PC-9 (cell line): ENCODE data around the gene GRID2. TPM values are rescaled to one million over a fixed set of nuclear protein-coding genes. Genes with fewer than 3 reads are reported as not detected.

ENCODE experiments used
- BruUV-seq: library from RNA; stranded (reverse); fragments of 400-500 nt; replicated peaks from 2 replicates; lab custom pipeline; 2021; lab: Mats Ljungman, UMichigan
- CTCF ChIA-PET: fragments of 300-600 bp; sonication (Branson Sonifier 250); formaldehyde crosslinking; loops from one replicate; lab custom pipeline; 2022; ENCODE audit warnings: antibody characterized with exemption; lab: Charles Lee
- POLR2A ChIA-PET: fragments of 300-600 bp; sonication (Branson Sonifier 250); formaldehyde crosslinking; loops from one replicate; lab custom pipeline; 2022; ENCODE audit warnings: antibody characterized with exemption; ENCODE audit not compliant: unreplicated experiment; lab: Charles Lee
- DNase-seq, 2 experiments: peaks; one replicate each; pipeline versions ENCODE4 v3.0.0 to v3.0.0-alpha.2; 2015 to 2022; ENCODE audit warnings: mixed read lengths in 1 of 2
- H2AFZ ChIP-seq: fragments of 200-600 bp; sonication (generic); 2 replicates; pipeline ENCODE4 v1.8.1; 2017; ENCODE audit warnings: antibody characterized with exemption
- H3F3A ChIP-seq: fragments of 200-600 bp; sonication (generic); 2 replicates; pipeline ENCODE4 v1.8.1; 2017; ENCODE audit warnings: antibody characterized with exemption, mild to moderate bottlenecking, low read depth; ENCODE audit not compliant: insufficient read depth
- H3K27ac ChIP-seq: fragments of 200-600 bp; sonication (generic); 2 replicates; pipeline ENCODE4 v1.6.1; 2016; ENCODE audit warnings: mixed run types
- H3K27me3 ChIP-seq: fragments of 200-600 bp; sonication (generic); 2 replicates; pipeline ENCODE4 v1.6.1; 2016; ENCODE audit warnings: low read depth, mixed run types; ENCODE audit not compliant: insufficient read depth
- H3K36me3 ChIP-seq: fragments of 200-600 bp; sonication (generic); 2 replicates; pipeline ENCODE4 v1.6.1; 2016; ENCODE audit warnings: low read depth, mixed run types
- H3K4me1 ChIP-seq: fragments of 200-600 bp; sonication (generic); replicated peaks from 2 replicates; pipeline ENCODE4 v1.6.1; 2016; ENCODE audit warnings: mixed run types; ENCODE audit not compliant: insufficient read depth
- H3K4me2 ChIP-seq: fragments of 200-600 bp; sonication (generic); 2 replicates; pipeline ENCODE4 v1.6.1; 2017; ENCODE audit warnings: mixed run types
- H3K4me3 ChIP-seq: fragments of 200-600 bp; sonication (generic); 2 replicates; pipeline ENCODE4 v1.6.1; 2016; ENCODE audit warnings: mixed run types
- H3K79me2 ChIP-seq: fragments of 200-600 bp; sonication (generic); 2 replicates; pipeline ENCODE4 v1.6.1; 2017; ENCODE audit warnings: low read depth, mixed run types
- H3K9me2 ChIP-seq: fragments of 200-600 bp; sonication (generic); 2 replicates; pipeline ENCODE4 v1.8.1; 2017; ENCODE audit warnings: mild to moderate bottlenecking; ENCODE audit not compliant: insufficient read depth
- H3K9me3 ChIP-seq: fragments of 200-600 bp; sonication (generic); 2 replicates; pipeline ENCODE4 v1.8.1; 2016; ENCODE audit warnings: low read depth; ENCODE audit not compliant: insufficient read depth
- H4K20me1 ChIP-seq: fragments of 200-600 bp; sonication (generic); 2 replicates; pipeline ENCODE4 v1.8.1; 2017; ENCODE audit not compliant: insufficient read depth
- EZH2 ChIP-seq: fragments of 200-600 bp; sonication (generic); IDR thresholded peaks from 2 replicates; pipeline ENCODE4 v1.8.0; 2017; ENCODE audit warnings: antibody characterized with exemption, low read depth
- intact Hi-C: fragments of 100-400 bp; cut with micrococcal nuclease; formaldehyde crosslinking; loops from one replicate; pipeline ENCODE4 v1.10.0; 2022; ENCODE audit not compliant: unreplicated experiment
- total RNA-seq: library from RNA; stranded (reverse); gene quantifications from 2 replicates; pipeline ENCODE4 v1.2.3, GENCODE V29; 2021
- TF ChIP-seq, protein P1 (sequence below): fragments of 200-600 bp; sonication (generic); conservative IDR thresholded peaks from 2 replicates; pipeline ENCODE4 v1.6.1; 2017; ENCODE audit warnings: mixed run types, antibody characterized with exemption, mild to moderate bottlenecking, moderate library complexity

Gene GRID2
- total RNA-seq, 1 experiment from 2014 or later = not detected

DNA sequence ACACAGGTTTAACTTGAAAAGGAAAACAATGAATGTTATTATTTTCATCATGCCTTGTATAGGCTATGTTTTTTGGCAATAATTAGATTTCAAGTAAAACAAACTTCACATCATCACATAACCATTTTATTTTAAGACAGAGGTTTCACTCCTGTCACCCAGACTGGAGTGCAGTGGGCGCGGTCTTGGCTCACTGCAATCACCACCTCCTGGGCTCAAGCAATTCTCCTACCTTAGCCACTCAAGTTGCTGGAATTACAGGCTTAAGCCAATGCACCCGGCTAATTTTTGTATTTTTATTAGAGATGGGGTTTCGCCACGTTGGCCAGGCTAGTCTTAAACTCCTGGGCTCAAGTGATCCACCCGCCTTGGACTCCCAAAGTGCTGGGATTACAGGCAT, 866.2 kb downstream of the GRID2 start:
- intact Hi-C loops = no loop called here
- H3K9me3 ChIP-seq = no peaks in the 10 kb centered on the region
- H3K27ac ChIP-seq = no peak overlapping the region
- no peaks in the 10 kb centered on the region for H3K36me3 ChIP-seq
- H3K27me3 ChIP-seq = no peaks in the 10 kb centered on the region
- no TSS peak for BruUV-seq
- H2AFZ ChIP-seq = no peak overlapping the region
- CTCF ChIA-PET = no interaction called here
- no peak overlapping the region for H3K4me3 ChIP-seq
- H3K79me2 ChIP-seq = no peaks in the 10 kb centered on the region
- no peak for DNase-seq
- POLR2A ChIA-PET = no interaction called here
- no peaks in the 10 kb centered on the region for H3K9me2 ChIP-seq
- H3F3A ChIP-seq = no peaks in the 10 kb centered on the region
- no peak overlapping the region for H3K4me2 ChIP-seq
- no peaks in the 10 kb centered on the region for H3K4me1 ChIP-seq
- no peaks in the 10 kb centered on the region for H4K20me1 ChIP-seq
- no peak for TF ChIP-seq EZH2
- TF ChIP-seq, protein P1, sequence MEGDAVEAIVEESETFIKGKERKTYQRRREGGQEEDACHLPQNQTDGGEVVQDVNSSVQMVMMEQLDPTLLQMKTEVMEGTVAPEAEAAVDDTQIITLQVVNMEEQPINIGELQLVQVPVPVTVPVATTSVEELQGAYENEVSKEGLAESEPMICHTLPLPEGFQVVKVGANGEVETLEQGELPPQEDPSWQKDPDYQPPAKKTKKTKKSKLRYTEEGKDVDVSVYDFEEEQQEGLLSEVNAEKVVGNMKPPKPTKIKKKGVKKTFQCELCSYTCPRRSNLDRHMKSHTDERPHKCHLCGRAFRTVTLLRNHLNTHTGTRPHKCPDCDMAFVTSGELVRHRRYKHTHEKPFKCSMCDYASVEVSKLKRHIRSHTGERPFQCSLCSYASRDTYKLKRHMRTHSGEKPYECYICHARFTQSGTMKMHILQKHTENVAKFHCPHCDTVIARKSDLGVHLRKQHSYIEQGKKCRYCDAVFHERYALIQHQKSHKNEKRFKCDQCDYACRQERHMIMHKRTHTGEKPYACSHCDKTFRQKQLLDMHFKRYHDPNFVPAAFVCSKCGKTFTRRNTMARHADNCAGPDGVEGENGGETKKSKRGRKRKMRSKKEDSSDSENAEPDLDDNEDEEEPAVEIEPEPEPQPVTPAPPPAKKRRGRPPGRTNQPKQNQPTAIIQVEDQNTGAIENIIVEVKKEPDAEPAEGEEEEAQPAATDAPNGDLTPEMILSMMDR = no peak

DNA sequence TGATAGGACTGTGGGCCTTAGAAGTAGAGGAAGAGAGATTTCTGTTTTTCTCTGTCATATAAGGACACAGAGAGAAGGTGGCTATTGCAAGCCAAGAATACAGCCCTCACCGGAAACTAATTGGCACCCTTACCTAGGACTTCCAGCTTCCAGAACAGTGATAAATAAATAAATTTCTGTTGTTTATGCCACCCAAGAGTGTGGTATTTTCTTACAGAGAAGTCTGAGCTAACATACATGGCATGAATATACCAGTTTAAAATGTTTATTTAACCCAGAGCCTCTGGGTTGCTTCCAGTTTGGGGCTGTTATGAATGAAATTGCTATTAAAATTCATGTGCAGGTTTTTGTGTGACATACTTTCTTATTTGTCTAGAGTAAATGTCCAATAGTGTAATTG, 870.8 kb downstream of the GRID2 start:
- H3K36me3 ChIP-seq = no peaks in the 10 kb centered on the region
- no peaks in the 10 kb centered on the region for H3K9me3 ChIP-seq
- no peaks in the 10 kb centered on the region for H3K4me1 ChIP-seq
- no peaks in the 10 kb centered on the region for H3K27me3 ChIP-seq
- H4K20me1 ChIP-seq = no peaks in the 10 kb centered on the region
- no peak overlapping the region for H3K4me2 ChIP-seq
- H3K9me2 ChIP-seq = no peaks in the 10 kb centered on the region
- CTCF ChIA-PET = no interaction called here
- TF ChIP-seq EZH2 = no peak
- TF ChIP-seq, protein P1 = no peak
- BruUV-seq = no TSS peak
- H3F3A ChIP-seq = no peaks in the 10 kb centered on the region
- POLR2A ChIA-PET = no interaction called here
- no peaks in the 10 kb centered on the region for H3K79me2 ChIP-seq
- no peak for DNase-seq
- H3K4me3 ChIP-seq = no peak overlapping the region
- H2AFZ ChIP-seq = no peak overlapping the region
- intact Hi-C loops = no loop called here
- no peak overlapping the region for H3K27ac ChIP-seq

DNA sequence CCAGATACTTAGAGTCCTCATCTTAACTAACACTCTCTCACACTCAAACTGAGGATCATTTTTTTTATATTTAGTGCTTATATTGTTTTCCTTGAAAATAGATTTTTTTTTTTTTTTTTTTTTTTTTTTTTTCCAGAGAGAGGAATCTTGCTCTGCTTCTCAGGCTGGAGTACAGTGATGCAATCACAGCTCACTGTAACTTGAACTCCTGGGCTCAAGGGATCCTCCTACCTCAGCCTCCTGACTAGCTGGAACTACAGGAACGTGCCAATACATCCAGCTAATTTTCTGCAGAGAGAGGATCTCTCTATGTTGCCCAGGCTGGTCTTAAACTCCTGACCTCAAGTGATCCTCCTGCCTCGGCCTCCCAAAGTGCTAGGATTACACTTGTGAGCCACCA, 874.5 kb downstream of the GRID2 start:
- Histone ChIP-seq H3K4me1 (no peaks in the 10 kb centered on the region), H3K4me2 (no peak overlapping the region), H3F3A (no peaks in the 10 kb centered on the region), H3K9me2 (no peaks in the 10 kb centered on the region), H3K4me3 (no peak overlapping the region), H3K27me3 (no peaks in the 10 kb centered on the region), H3K36me3 (no peaks in the 10 kb centered on the region), H4K20me1 (no peaks in the 10 kb centered on the region), H2AFZ (no peak overlapping the region), H3K27ac (no peak overlapping the region), H3K79me2 (no peaks in the 10 kb centered on the region), H3K9me3 (no peaks in the 10 kb centered on the region)
- intact Hi-C loops = no loop called here
- CTCF ChIA-PET = no interaction called here
- no peak for TF ChIP-seq EZH2
- TF ChIP-seq, protein P1 = no peak
- no TSS peak for BruUV-seq
- POLR2A ChIA-PET = interaction anchor here (0.6 kb wide), 1 partner anchor 283 kb away, joined by 5 read pairs; no protein-coding TSS in a partner anchor
- DNase-seq = no peak
